GM12878 (cell line): Measurements from ENCODE around the gene PKHD1. TPM values are rescaled to one million over a fixed set of nuclear protein-coding genes. Genes with fewer than 3 reads are reported as not detected.

Experiments
- ATAC-seq: fragments of 200-7000 bp; cut with Tn5 transposase; 3 replicates; pipeline ENCODE4 v1.9.1; 2020; ENCODE audit warnings: mild to moderate bottlenecking, moderate library complexity
- BruUV-seq: library from RNA; stranded (reverse); fragments of 400-500 nt; replicated peaks from 2 replicates; lab custom pipeline; 2021; lab: Mats Ljungman, UMichigan
- CTCF ChIA-PET: fragments of 300-600 bp; sonication (Branson Sonifier 250); formaldehyde crosslinking; extraction: SDS; loops from one replicate; lab custom pipeline; 2021; ENCODE audit warnings: inconsistent platforms; lab: Yijun Ruan, JAX
- POLR2A ChIA-PET: fragments of 350-600 bp; formaldehyde crosslinking; extraction: SDS; loops from one replicate; lab custom pipeline; 2021; ENCODE audit warnings: inconsistent platforms; lab: Charles Lee
- RAD21 ChIA-PET: fragments of 300-600 bp; sonication (Branson Sonifier 250); formaldehyde crosslinking; loops from one replicate; lab custom pipeline; 2023; ENCODE audit warnings: antibody characterized with exemption; ENCODE audit not compliant: unreplicated experiment; lab: Charles Lee
- SMC1A ChIA-PET: fragments of 300-600 bp; sonication (Branson Sonifier 250); formaldehyde crosslinking; loops from one replicate; lab custom pipeline; 2023; ENCODE audit not compliant: unreplicated experiment, uncharacterized antibody; lab: Charles Lee
- DNase-seq: peaks from one replicate; pipeline ENCODE4 v3.0.0-alpha.2; 2011; ENCODE audit warnings: low read depth, low spot score
- FAIRE-seq: peaks from 3 replicates; lab custom pipeline; 2011; peaks lifted over from hg19 to GRCh38; lab: Jason Lieb, UNC
- H2AFZ ChIP-seq: 2 replicates; pipeline ENCODE4 v1.6.0; 2011; ENCODE audit warnings: low read depth, low read length, control low read depth; ENCODE audit not compliant: control insufficient read depth
- H3K27ac ChIP-seq: 2 replicates; pipeline ENCODE4 v1.5.1; 2011; ENCODE audit warnings: control low read depth; ENCODE audit not compliant: control insufficient read depth, insufficient read depth
- H3K27me3 ChIP-seq, 2 experiments: replicated peaks in 1 of 2; 2 replicates each; pipeline versions ENCODE4 v1.6.0 to v1.6.1; 2011; ENCODE audit warnings: low read length in 1 of 2; ENCODE audit not compliant: control insufficient read depth in 2 of 2, insufficient read depth in 2 of 2
- H3K36me3 ChIP-seq, 2 experiments: 2 replicates each; pipeline ENCODE4 v1.5.1; 2011; ENCODE audit warnings: low read length in 1 of 2; ENCODE audit not compliant: control insufficient read depth in 2 of 2, insufficient read depth in 2 of 2
- H3K4me1 ChIP-seq: 2 replicates; pipeline ENCODE4 v1.6.1; 2011; ENCODE audit warnings: mild to moderate bottlenecking, low read length, moderate library complexity, mixed read lengths; ENCODE audit not compliant: control insufficient read depth, insufficient read depth
- H3K4me2 ChIP-seq: 2 replicates; pipeline ENCODE4 v1.6.0; 2011; ENCODE audit warnings: control low read depth; ENCODE audit not compliant: control insufficient read depth, insufficient read depth
- H3K4me3 ChIP-seq: fragments of 200-600 bp; sonication (generic); 2 replicates; pipeline ENCODE4 v1.5.1; 2016
- H3K79me2 ChIP-seq: 2 replicates; pipeline ENCODE4 v1.6.0; 2011; ENCODE audit warnings: low read length; ENCODE audit not compliant: control insufficient read depth, insufficient read depth
- H3K9ac ChIP-seq: 2 replicates; pipeline ENCODE4 v1.8.0; 2011; ENCODE audit warnings: low read length, control low read depth, mixed read lengths; ENCODE audit not compliant: control insufficient read depth, insufficient read depth
- H3K9me3 ChIP-seq: replicated peaks from 3 replicates; pipeline ENCODE4 v1.5.1; 2011; ENCODE audit warnings: mild to moderate bottlenecking, low read length; ENCODE audit not compliant: control insufficient read depth, insufficient read depth
- H4K20me1 ChIP-seq: 2 replicates; pipeline ENCODE4 v1.6.0; 2011; ENCODE audit not compliant: control insufficient read depth, insufficient read depth
- ASH2L ChIP-seq: fragments of 300-600, 200-600 bp; sonication (generic); IDR thresholded peaks from 2 replicates; pipeline ENCODE4 v1.6.1; 2017; ENCODE audit warnings: low read depth, mild to moderate bottlenecking, borderline replicate concordance
- BACH1 ChIP-seq: fragments of 450-650 bp; IDR thresholded peaks from 2 replicates; pipeline ENCODE4 v1.6.1; 2017; ENCODE audit warnings: mild to moderate bottlenecking, borderline replicate concordance
- EP300 ChIP-seq, 2 experiments: fragments of 150-350 bp in 1 of 2; IDR thresholded peaks; 2 replicates each; pipeline ENCODE4 v1.6.1; 2011 to 2012; ENCODE audit warnings: low read depth in 2 of 2, low read length in 2 of 2, borderline replicate concordance in 1 of 2, improper control_type of control experiment in 1 of 2, inconsistent platforms in 1 of 2; ENCODE audit not compliant: control insufficient read depth in 1 of 2
- GABPA ChIP-seq: IDR thresholded peaks from 2 replicates; pipeline ENCODE4 v1.6.1; 2014; ENCODE audit warnings: antibody characterized with exemption, low read depth, mild to moderate bottlenecking, inconsistent platforms
- IKZF1 ChIP-seq: fragments of 450-650 bp; conservative IDR thresholded peaks from 2 replicates; pipeline ENCODE4 v1.6.1; 2017; ENCODE audit warnings: antibody characterized with exemption, mild to moderate bottlenecking
- MTA3 ChIP-seq: IDR thresholded peaks from 2 replicates; pipeline ENCODE4 v1.6.1; 2012; ENCODE audit warnings: low read length, inconsistent platforms, borderline replicate concordance
- MYC ChIP-seq: IDR thresholded peaks from 2 replicates; pipeline ENCODE4 v1.6.1; 2011; ENCODE audit warnings: mild to moderate bottlenecking, low read length, moderate library complexity, inconsistent platforms; ENCODE audit not compliant: insufficient read depth, insufficient replicate concordance, insufficient read length, severe bottlenecking
- NRF1 ChIP-seq: conservative IDR thresholded peaks from 2 replicates; pipeline ENCODE4 v1.6.1; 2011; ENCODE audit warnings: mild to moderate bottlenecking, low read depth, low read length, improper control_type of control experiment
- POLR2A ChIP-seq: IDR thresholded peaks from 2 replicates; pipeline ENCODE4 v1.6.1; 2011; ENCODE audit warnings: low read depth, mild to moderate bottlenecking, low read length
- RUNX3 ChIP-seq: IDR thresholded peaks from 2 replicates; pipeline ENCODE4 v1.6.1; 2012; ENCODE audit warnings: low read length, inconsistent platforms
- SIX5 ChIP-seq: IDR thresholded peaks from 2 replicates; pipeline ENCODE4 v1.6.1; 2011; ENCODE audit warnings: mild to moderate bottlenecking, low read depth, low read length, moderate library complexity; ENCODE audit not compliant: severe bottlenecking
- SREBF1 ChIP-seq: IDR thresholded peaks from 2 replicates; pipeline ENCODE4 v1.6.1; 2012; ENCODE audit warnings: mild to moderate bottlenecking, low read length
- SRF ChIP-seq, 2 experiments: IDR thresholded peaks; 2 replicates each; pipeline ENCODE4 v1.6.1; 2011; ENCODE audit warnings: low read depth in 2 of 2, low read length in 2 of 2, mild to moderate bottlenecking in 1 of 2, moderate library complexity in 1 of 2
- STAT1 ChIP-seq: fragments of 450-650 bp; conservative IDR thresholded peaks from 2 replicates; pipeline ENCODE4 v1.6.1; 2014; ENCODE audit warnings: antibody characterized with exemption, mild to moderate bottlenecking
- ZNF207 ChIP-seq: fragments of 450-650 bp; IDR thresholded peaks from 2 replicates; pipeline ENCODE4 v1.6.1; 2014; ENCODE audit warnings: antibody characterized with exemption, mild to moderate bottlenecking, borderline replicate concordance
- ZNF24 ChIP-seq: fragments of 450-650 bp; IDR thresholded peaks from 2 replicates; pipeline ENCODE4 v1.6.1; 2017; ENCODE audit warnings: antibody characterized with exemption, mild to moderate bottlenecking
- in situ Hi-C: fragments of 300-500 bp; cut with MboI; formaldehyde crosslinking; loops from 9 replicates; pipeline ENCODE4 v1.14.3; 2018; ENCODE audit warnings: mixed read lengths
- intact Hi-C: fragments of 100-400 bp; cut with micrococcal nuclease; formaldehyde crosslinking; loops from one replicate; pipeline ENCODE4 v1.14.2; 2022; ENCODE audit not compliant: unreplicated experiment
- polyA plus RNA-seq, 11 experiments: library from polyadenylated mRNA; depleted of rRNA in 4 of 11; unstranded in 6 of 11; stranded (reverse) in 5 of 11; fragments of >200 nt; fragmentation: Nextera tagmentation in 4 of 11; fragmentation: Illumina TruSeq in 1 of 11; extraction: Ambion mirVana in 4 of 11; extraction: Trizol in 1 of 11; gene quantifications; 1 replicate in 1 of 11; 2 replicates in 10 of 11; pipeline versions ENCODE4 v1.2.1 to v1.2.3, GENCODE V29; 2011 to 2016; ENCODE audit warnings: inconsistent platforms in 2 of 11, missing spikeins in 2 of 11, low read depth in 1 of 11
- total RNA-seq, 4 experiments: library from RNA; depleted of rRNA in 3 of 4; stranded (reverse); fragments of >200 nt in 3 of 4; fragmentation: Illumina TruSeq in 1 of 4; extraction: Trizol in 1 of 4; gene quantifications; 2 replicates each; pipeline versions ENCODE4 v1.2.1 to v1.2.3, GENCODE V29; 2013 to 2021
- TF ChIP-seq, protein P1 (sequence below), 3 experiments: IDR thresholded peaks in 2 of 3; conservative IDR thresholded peaks in 1 of 3; 2 replicates each; pipeline ENCODE4 v1.5.1; 2011; ENCODE audit warnings: low read depth in 3 of 3, low read length in 3 of 3, mild to moderate bottlenecking in 3 of 3, control low read depth in 2 of 3, moderate library complexity in 2 of 3, inconsistent platforms in 1 of 3, mixed read lengths in 1 of 3; ENCODE audit not compliant: control insufficient read depth in 2 of 3, insufficient read depth in 1 of 3; ENCODE audit errors: extremely low read depth in 1 of 3
- TF ChIP-seq, protein P2 (sequence below): IDR thresholded peaks from 2 replicates; pipeline ENCODE4 v1.6.1; 2011; ENCODE audit warnings: low read depth, low read length, improper control_type of control experiment, borderline replicate concordance

PKHD1 gene
- total and polyA plus RNA-seq, 10 of the 15 experiments (the other 5 are each of a cell fraction or from before 2014, with no cell fraction given) = under 0.01 to 0.90 (median 0.02) TPM; not detected in 1

DNA sequence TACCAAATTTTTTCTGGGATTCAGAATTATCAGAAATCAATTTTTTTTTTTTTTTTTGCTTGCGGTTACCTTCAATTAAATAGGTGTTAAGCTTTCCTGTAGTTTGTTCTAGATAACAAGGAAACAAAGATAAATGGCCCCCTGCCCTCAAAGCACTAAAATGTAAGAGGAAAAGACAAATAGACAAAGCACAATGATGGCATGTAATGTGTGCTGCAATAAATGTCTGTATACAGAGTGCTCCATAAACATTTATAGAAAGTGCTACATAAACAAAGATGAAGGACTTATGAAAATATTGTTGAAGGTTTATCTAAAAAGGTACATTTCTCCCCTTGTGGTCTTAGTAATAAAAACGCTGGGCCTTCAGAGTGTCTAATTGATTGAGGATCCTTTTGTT is 384.6 kb downstream of the PKHD1 start (continued):
- TF ChIP-seq SIX5 = no peak
- no peak for TF ChIP-seq SRF (IDR thresholded peaks at IDR 0.05; ENCODE audit: low read depth in 2 of 2, low read length in 2 of 2)

DNA sequence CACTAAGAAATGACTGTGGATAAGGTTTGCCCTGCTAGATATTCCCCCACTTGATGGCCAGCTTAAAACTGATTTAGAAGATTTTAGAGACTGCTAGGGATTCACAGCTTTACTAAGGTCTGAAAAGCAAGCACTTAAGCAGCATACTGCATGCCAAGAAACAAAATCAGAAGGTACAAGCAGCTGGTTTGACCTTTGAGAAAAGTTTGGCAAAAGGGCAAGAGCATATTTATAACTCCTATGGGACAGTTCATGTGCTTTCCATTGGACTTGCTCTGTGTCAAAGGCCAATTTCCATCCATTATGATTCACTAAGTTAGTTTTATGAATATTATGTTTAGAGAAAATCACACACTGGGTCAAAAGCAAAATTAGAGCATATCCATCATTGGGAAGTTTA is 402.8 kb downstream of the PKHD1 start:
- no peaks in the 10 kb centered on the region for H3K36me3 ChIP-seq
- no peaks in the 10 kb centered on the region for H3K79me2 ChIP-seq
- RAD21 ChIA-PET = no interaction called here
- no peak for FAIRE-seq
- CTCF ChIA-PET = interaction anchor here (0.9 kb wide), 1 partner anchor 122 kb away, joined by 3 read pairs; no protein-coding TSS in a partner anchor
- no peaks in the 10 kb centered on the region for H4K20me1 ChIP-seq
- BruUV-seq = no TSS peak
- H3K4me1 ChIP-seq = no peaks in the 10 kb centered on the region
- no peak overlapping the region for H3K4me2 ChIP-seq
- no peaks in the 10 kb centered on the region for H3K9me3 ChIP-seq
- intact Hi-C loops (no loop called here), in situ Hi-C loops (no loop called here)
- SMC1A ChIA-PET = no interaction called here
- H2AFZ ChIP-seq = no peak overlapping the region
- H3K4me3 ChIP-seq = no peak overlapping the region
- no peak for DNase-seq
- no peak overlapping the region for H3K27ac ChIP-seq
- no peak for ATAC-seq
- H3K27me3 ChIP-seq = no peaks in the 10 kb centered on the region
- POLR2A ChIA-PET = no interaction called here
- H3K9ac ChIP-seq = no peak overlapping the region
- TF ChIP-seq BACH1 = no peak
- no peak for TF ChIP-seq SREBF1
- no peak for TF ChIP-seq NRF1
- TF ChIP-seq ZNF24 = no peak
- no peak for TF ChIP-seq ZNF207
- TF ChIP-seq, protein P1, sequence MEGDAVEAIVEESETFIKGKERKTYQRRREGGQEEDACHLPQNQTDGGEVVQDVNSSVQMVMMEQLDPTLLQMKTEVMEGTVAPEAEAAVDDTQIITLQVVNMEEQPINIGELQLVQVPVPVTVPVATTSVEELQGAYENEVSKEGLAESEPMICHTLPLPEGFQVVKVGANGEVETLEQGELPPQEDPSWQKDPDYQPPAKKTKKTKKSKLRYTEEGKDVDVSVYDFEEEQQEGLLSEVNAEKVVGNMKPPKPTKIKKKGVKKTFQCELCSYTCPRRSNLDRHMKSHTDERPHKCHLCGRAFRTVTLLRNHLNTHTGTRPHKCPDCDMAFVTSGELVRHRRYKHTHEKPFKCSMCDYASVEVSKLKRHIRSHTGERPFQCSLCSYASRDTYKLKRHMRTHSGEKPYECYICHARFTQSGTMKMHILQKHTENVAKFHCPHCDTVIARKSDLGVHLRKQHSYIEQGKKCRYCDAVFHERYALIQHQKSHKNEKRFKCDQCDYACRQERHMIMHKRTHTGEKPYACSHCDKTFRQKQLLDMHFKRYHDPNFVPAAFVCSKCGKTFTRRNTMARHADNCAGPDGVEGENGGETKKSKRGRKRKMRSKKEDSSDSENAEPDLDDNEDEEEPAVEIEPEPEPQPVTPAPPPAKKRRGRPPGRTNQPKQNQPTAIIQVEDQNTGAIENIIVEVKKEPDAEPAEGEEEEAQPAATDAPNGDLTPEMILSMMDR (IDR thresholded peaks at IDR 0.05 in 2 of 3, conservative IDR thresholded peaks at IDR 0.05 in 1 of 3; ENCODE audit: control insufficient read depth in 2 of 3, extremely low read depth in 1 of 3, insufficient read depth in 1 of 3, low read depth in 3 of 3, low read length in 3 of 3) = no peak
- TF ChIP-seq ASH2L = no peak
- TF ChIP-seq, protein P2, sequence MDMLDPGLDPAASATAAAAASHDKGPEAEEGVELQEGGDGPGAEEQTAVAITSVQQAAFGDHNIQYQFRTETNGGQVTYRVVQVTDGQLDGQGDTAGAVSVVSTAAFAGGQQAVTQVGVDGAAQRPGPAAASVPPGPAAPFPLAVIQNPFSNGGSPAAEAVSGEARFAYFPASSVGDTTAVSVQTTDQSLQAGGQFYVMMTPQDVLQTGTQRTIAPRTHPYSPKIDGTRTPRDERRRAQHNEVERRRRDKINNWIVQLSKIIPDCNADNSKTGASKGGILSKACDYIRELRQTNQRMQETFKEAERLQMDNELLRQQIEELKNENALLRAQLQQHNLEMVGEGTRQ = no peak
- TF ChIP-seq IKZF1 = no peak
- no peak for TF ChIP-seq RUNX3
- no peak for TF ChIP-seq MTA3
- TF ChIP-seq STAT1 = no peak
- TF ChIP-seq POLR2A = no peak
- no peak for TF ChIP-seq EP300 (IDR thresholded peaks at IDR 0.05; ENCODE audit: borderline replicate concordance in 1 of 2, control insufficient read depth in 1 of 2, low read depth in 2 of 2, low read length in 2 of 2)
- no peak for TF ChIP-seq GABPA
- no peak for TF ChIP-seq MYC
